ENCODE results near the gene MARS1.
A peak's percentile ranks its signal among the peaks of the same experiment; 100 is the strongest.

MARS1 gene

GRCh38 chr12:57549909-57550640 is 62.2 kb downstream of the MARS1 start, which contains the start of gene KIF5A (continued):
- TF ChIP-seq ZNF398 (tag by site-specific recombination; IDR thresholded peaks at IDR 0.05) (no peak), SETDB1 (IDR thresholded peaks at IDR 0.05; ENCODE audit: insufficient read length, low read length) (no peak), WT1 (tag by site-specific recombination; IDR thresholded peaks at IDR 0.05) (no peak), ZNF768 (tag by site-specific recombination; IDR thresholded peaks at IDR 0.05) (no peak), GFI1B (tag by site-specific recombination; IDR thresholded peaks at IDR 0.05) (no peak), KLF7 (tag by site-specific recombination; IDR thresholded peaks at IDR 0.05; ENCODE audit: borderline replicate concordance) (no peak), ZNF521 (tag by site-specific recombination; IDR thresholded peaks at IDR 0.05) (no peak), SALL2 (tag by site-specific recombination; IDR thresholded peaks at IDR 0.05; ENCODE audit: borderline replicate concordance) (no peak), ZNF544 (tag by site-specific recombination; IDR thresholded peaks at IDR 0.05) (no peak), MZF1 (tag by site-specific recombination; IDR thresholded peaks at IDR 0.05; ENCODE audit: borderline replicate concordance) (no peak), ZBTB17 (tag by site-specific recombination; IDR thresholded peaks at IDR 0.05) (peak; percentile 66), REPIN1 (tag by site-specific recombination; IDR thresholded peaks at IDR 0.05; ENCODE audit: low read depth) (no peak), ZNF138 (tag by site-specific recombination; IDR thresholded peaks at IDR 0.05; ENCODE audit: borderline replicate concordance) (no peak), ATF2 (tag by site-specific recombination; IDR thresholded peaks at IDR 0.05; ENCODE audit: low read depth) (no peak), ZNF701 (tag by site-specific recombination; IDR thresholded peaks at IDR 0.05) (no peak), ZNF16 (tag by site-specific recombination; IDR thresholded peaks at IDR 0.05; ENCODE audit: low read depth) (no peak), ZNF292 (tag by site-specific recombination; IDR thresholded peaks at IDR 0.05; ENCODE audit: borderline replicate concordance, low read depth) (no peak), AEBP2 (tag by site-specific recombination; IDR thresholded peaks at IDR 0.05; ENCODE audit: borderline replicate concordance) (no peak), ZNF391 (tag by site-specific recombination; IDR thresholded peaks at IDR 0.05; ENCODE audit: borderline replicate concordance, low read depth) (0 out of 2 replicates have a peak, but pooled peaks have one; percentile 41), ZNF266 (tag by site-specific recombination; IDR thresholded peaks at IDR 0.05; ENCODE audit: low read depth) (no peak), ZNF558 (tag by site-specific recombination; IDR thresholded peaks at IDR 0.05) (no peak), ZNF354C (tag by site-specific recombination; IDR thresholded peaks at IDR 0.05; ENCODE audit: borderline replicate concordance, low read depth) (no peak), ZNF645 (tag by site-specific recombination; IDR thresholded peaks at IDR 0.05) (no peak), TSHZ1 (tag by site-specific recombination; IDR thresholded peaks at IDR 0.05; ENCODE audit: borderline replicate concordance) (no peak), ZNF837 (tag by site-specific recombination; IDR thresholded peaks at IDR 0.05) (no peak), ZNF302 (tag by site-specific recombination; IDR thresholded peaks at IDR 0.05; ENCODE audit: low read depth) (no peak), ZNF830 (tag by site-specific recombination; IDR thresholded peaks at IDR 0.05; ENCODE audit: low read depth) (no peak), ZNF23 (tag by site-specific recombination; IDR thresholded peaks at IDR 0.05; ENCODE audit: borderline replicate concordance) (no peak), ZBTB48 (tag by site-specific recombination; IDR thresholded peaks at IDR 0.05) (no peak)
